HepG2 (cell line): ENCODE data around the gene RGS14. TPM values are rescaled to one million over a fixed set of nuclear protein-coding genes. Genes with fewer than 3 reads are reported as not detected.
A peak's percentile ranks its signal among the peaks of the same experiment; 100 is the strongest.

Experiments used
- CEBPB ChIP-seq: IDR thresholded peaks from 2 replicates; pipeline ENCODE4 v1.6.1; 2011; ENCODE audit warnings: low read depth, low read length, improper control_type of control experiment, borderline replicate concordance
- EP300 ChIP-seq, 3 experiments: sonication (generic) in 1 of 3; formaldehyde crosslinking in 1 of 3; IDR thresholded peaks; 2 replicates each; pipeline versions ENCODE4 v1.5.1 to v1.6.1; 2011 to 2020; ENCODE audit warnings: low read depth in 2 of 3, low read length in 2 of 3, borderline replicate concordance in 1 of 3, improper control_type of control experiment in 1 of 3, mild to moderate bottlenecking in 1 of 3, missing genetic modification reagents in 1 of 3, moderate library complexity in 1 of 3
- HOXA3 ChIP-seq: sonication (generic); formaldehyde crosslinking; IDR thresholded peaks from 2 replicates; pipeline ENCODE4 v1.5.0; 2020; ENCODE audit warnings: missing genetic modification reagents
- HOXA5 ChIP-seq: sonication (generic); formaldehyde crosslinking; IDR thresholded peaks from 2 replicates; pipeline ENCODE4 v1.4.0; 2020; ENCODE audit warnings: missing genetic modification reagents
- IRF2 ChIP-seq: IDR thresholded peaks from 2 replicates; pipeline ENCODE4 v1.6.1; 2018; ENCODE audit warnings: missing genetic modification reagents, missing compliant biosample characterization
- KDM2A ChIP-seq: sonication (generic); formaldehyde crosslinking; IDR thresholded peaks from 2 replicates; pipeline ENCODE4 v1.4.0; 2020; ENCODE audit warnings: low read depth, missing genetic modification reagents, borderline replicate concordance
- MAZ ChIP-seq, 2 experiments: sonication (generic) in 1 of 2; formaldehyde crosslinking in 1 of 2; IDR thresholded peaks; 2 replicates each; pipeline versions ENCODE4 v1.5.0 to v1.6.1; 2012 to 2020; ENCODE audit warnings: low read depth in 2 of 2, mild to moderate bottlenecking in 2 of 2, borderline replicate concordance in 1 of 2, improper control_type of control experiment in 1 of 2, low read length in 1 of 2, missing genetic modification reagents in 1 of 2, moderate library complexity in 1 of 2
- MXD4 ChIP-seq: IDR thresholded peaks from 2 replicates; pipeline ENCODE4 v1.6.1; 2016; ENCODE audit warnings: mild to moderate bottlenecking, missing biosample characterization, missing genetic modification reagents
- MYNN ChIP-seq: sonication (generic); formaldehyde crosslinking; IDR thresholded peaks from 2 replicates; pipeline ENCODE4 v1.4.0; 2020; ENCODE audit warnings: mild to moderate bottlenecking, low read depth, missing genetic modification reagents
- PITX1 ChIP-seq: sonication (generic); formaldehyde crosslinking; IDR thresholded peaks from 2 replicates; pipeline ENCODE4 v1.5.1; 2020; ENCODE audit warnings: mild to moderate bottlenecking, missing genetic modification reagents
- PPARG ChIP-seq: conservative IDR thresholded peaks from 2 replicates; pipeline ENCODE4 v1.6.1; 2016; ENCODE audit warnings: missing biosample characterization, missing genetic modification reagents
- SALL1 ChIP-seq: sonication (generic); formaldehyde crosslinking; IDR thresholded peaks from 2 replicates; pipeline ENCODE4 v1.8.0; 2022; ENCODE audit warnings: mild to moderate bottlenecking, missing genetic modification reagents
- TBX3 ChIP-seq: fragments of 450-650 bp; IDR thresholded peaks from 2 replicates; pipeline ENCODE4 v1.6.1; 2017; ENCODE audit warnings: antibody characterized with exemption, mild to moderate bottlenecking, inconsistent platforms, borderline replicate concordance
- TGIF2 ChIP-seq: IDR thresholded peaks from 2 replicates; pipeline ENCODE4 v1.6.1; 2016; ENCODE audit warnings: control low read depth, missing compliant biosample characterization
- ZNF644 ChIP-seq: IDR thresholded peaks from 2 replicates; pipeline ENCODE4 v1.6.1; 2016; ENCODE audit warnings: low read depth
- polyA plus RNA-seq, 8 experiments: library from polyadenylated mRNA; depleted of rRNA in 3 of 8; stranded (reverse) in 7 of 8; unstranded in 1 of 8; fragments of >200 nt; fragmentation: Illumina TruSeq in 4 of 8; extraction: Trizol in 4 of 8; gene quantifications; 2 replicates each; pipeline versions ENCODE4 v1.2.1 to v1.2.3, GENCODE V29; 2011 to 2016; ENCODE audit warnings: low read depth in 4 of 8, missing spikeins in 1 of 8, mixed read lengths in 1 of 8; ENCODE audit not compliant: insufficient read depth in 1 of 8
- total RNA-seq, 5 experiments: library from RNA; depleted of rRNA; stranded (reverse); fragments of >200 nt; fragmentation: Illumina TruSeq; extraction: Trizol; gene quantifications; 2 replicates each; pipeline ENCODE4 v1.2.3, GENCODE V29; 2016; ENCODE audit warnings: low read depth in 1 of 5
- TF ChIP-seq, protein P1 (sequence below): sonication (generic); formaldehyde crosslinking; IDR thresholded peaks from 2 replicates; pipeline ENCODE4 v1.5.0; 2020; ENCODE audit warnings: mild to moderate bottlenecking, missing genetic modification reagents
- TF ChIP-seq, protein P2 (sequence below): IDR thresholded peaks from 2 replicates; pipeline ENCODE4 v1.6.1; 2012; ENCODE audit warnings: low read depth, low read length, improper control_type of control experiment
- TF ChIP-seq, protein P3 (sequence below): IDR thresholded peaks from 2 replicates; pipeline ENCODE4 v1.6.1; 2016; ENCODE audit warnings: control low read depth

The RGS14 gene
- total and polyA plus RNA-seq, 2 of the 13 experiments (the other 11 are each of a cell fraction or from before 2014, with no cell fraction given) = 11.1 to 17.2 TPM

DNA sequence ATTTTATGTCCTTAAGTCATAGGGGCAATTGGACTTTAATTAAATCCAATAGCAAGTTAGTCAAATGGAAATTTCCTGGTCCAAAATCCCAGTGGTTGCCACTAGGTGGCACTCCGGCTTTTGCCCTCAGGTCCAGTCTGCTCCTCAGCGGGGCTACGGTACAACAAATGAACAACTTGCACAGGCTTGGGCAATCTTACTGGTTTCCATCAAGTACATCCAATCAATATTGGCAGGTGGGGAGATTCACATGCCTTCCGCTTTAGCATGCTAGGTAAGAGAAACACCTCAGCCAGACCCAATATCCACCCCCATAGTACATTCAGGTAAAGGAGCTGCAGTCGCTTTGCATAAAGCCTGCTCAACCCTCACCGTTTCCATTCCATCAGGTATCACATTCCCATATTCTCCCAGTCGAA, 39.8 kb upstream of the RGS14 start (continued):
- TF ChIP-seq, protein P1, sequence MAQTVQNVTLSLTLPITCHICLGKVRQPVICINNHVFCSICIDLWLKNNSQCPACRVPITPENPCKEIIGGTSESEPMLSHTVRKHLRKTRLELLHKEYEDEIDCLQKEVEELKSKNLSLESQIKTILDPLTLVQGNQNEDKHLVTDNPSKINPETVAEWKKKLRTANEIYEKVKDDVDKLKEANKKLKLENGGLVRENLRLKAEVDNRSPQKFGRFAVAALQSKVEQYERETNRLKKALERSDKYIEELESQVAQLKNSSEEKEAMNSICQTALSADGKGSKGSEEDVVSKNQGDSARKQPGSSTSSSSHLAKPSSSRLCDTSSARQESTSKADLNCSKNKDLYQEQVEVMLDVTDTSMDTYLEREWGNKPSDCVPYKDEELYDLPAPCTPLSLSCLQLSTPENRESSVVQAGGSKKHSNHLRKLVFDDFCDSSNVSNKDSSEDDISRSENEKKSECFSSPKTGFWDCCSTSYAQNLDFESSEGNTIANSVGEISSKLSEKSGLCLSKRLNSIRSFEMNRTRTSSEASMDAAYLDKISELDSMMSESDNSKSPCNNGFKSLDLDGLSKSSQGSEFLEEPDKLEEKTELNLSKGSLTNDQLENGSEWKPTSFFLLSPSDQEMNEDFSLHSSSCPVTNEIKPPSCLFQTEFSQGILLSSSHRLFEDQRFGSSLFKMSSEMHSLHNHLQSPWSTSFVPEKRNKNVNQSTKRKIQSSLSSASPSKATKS (CRISPR knock-in tag) = no peak
- TF ChIP-seq KDM2A (CRISPR knock-in tag) (peak; percentile 66; the same call in 1 of the 2 replicates), TGIF2 (CRISPR knock-in tag) (no peak), CEBPB (peak; percentile 80; the same call in 1 of the 2 replicates), MAZ (IDR thresholded peaks at IDR 0.05; ENCODE audit: borderline replicate concordance, low read depth, low read length) (peak; percentile 43; the same call in 1 of the 2 replicates), MAZ (CRISPR knock-in tag; IDR thresholded peaks at IDR 0.05; ENCODE audit: low read depth) (0 out of 2 replicates have a peak, but pooled peaks have one; percentile 44), HOXA3 (CRISPR knock-in tag) (peak; percentile 20; the same call in 1 of the 2 replicates), PPARG (CRISPR knock-in tag) (no peak), HOXA5 (0 out of 2 replicates have a peak, but pooled peaks have one; percentile 51), SALL1 (CRISPR knock-in tag) (peak; percentile 63), TBX3 (no peak), IRF2 (CRISPR knock-in tag) (peak; percentile 43; the same call in 1 of the 2 replicates), MXD4 (no peak), ZNF644 (CRISPR knock-in tag) (peak; percentile 59; the same call in 1 of the 2 replicates), PITX1 (no peak), MYNN (CRISPR knock-in tag) (no peak), EP300 (IDR thresholded peaks at IDR 0.05; ENCODE audit: low read depth in 2 of 2, low read length in 2 of 2) (peak in 1 of 2 experiments; percentile 25; a peak in 1 of 4 replicates), EP300 (CRISPR knock-in tag; IDR thresholded peaks at IDR 0.05; ENCODE audit: borderline replicate concordance) (no peak)
- TF ChIP-seq, protein P2, sequence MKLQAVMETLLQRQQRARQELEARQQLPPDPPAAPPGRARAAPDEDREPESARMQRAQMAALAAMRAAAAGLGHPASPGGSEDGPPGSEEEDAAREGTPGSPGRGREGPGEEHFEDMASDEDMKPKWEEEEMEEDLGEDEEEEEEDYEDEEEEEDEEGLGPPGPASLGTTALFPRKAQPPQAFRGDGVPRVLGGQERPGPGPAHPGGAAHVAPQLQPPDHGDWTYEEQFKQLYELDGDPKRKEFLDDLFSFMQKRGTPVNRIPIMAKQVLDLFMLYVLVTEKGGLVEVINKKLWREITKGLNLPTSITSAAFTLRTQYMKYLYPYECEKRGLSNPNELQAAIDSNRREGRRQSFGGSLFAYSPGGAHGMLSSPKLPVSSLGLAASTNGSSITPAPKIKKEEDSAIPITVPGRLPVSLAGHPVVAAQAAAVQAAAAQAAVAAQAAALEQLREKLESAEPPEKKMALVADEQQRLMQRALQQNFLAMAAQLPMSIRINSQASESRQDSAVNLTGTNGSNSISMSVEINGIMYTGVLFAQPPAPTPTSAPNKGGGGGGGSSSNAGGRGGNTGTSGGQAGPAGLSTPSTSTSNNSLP = 0 out of 2 replicates have a peak, but pooled peaks have one; percentile 16
- TF ChIP-seq, protein P3, sequence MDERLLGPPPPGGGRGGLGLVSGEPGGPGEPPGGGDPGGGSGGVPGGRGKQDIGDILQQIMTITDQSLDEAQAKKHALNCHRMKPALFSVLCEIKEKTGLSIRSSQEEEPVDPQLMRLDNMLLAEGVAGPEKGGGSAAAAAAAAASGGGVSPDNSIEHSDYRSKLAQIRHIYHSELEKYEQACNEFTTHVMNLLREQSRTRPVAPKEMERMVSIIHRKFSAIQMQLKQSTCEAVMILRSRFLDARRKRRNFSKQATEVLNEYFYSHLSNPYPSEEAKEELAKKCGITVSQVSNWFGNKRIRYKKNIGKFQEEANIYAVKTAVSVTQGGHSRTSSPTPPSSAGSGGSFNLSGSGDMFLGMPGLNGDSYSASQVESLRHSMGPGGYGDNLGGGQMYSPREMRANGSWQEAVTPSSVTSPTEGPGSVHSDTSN (CRISPR knock-in tag) = no peak
